Astrocyte (in vitro differentiated cells and primary cell): ENCODE measurements around the gene GOLGA6C.

Experiments used
- EZH2 ChIP-seq: IDR thresholded peaks from 2 replicates; pipeline ENCODE4 v1.6.1; 2012; ENCODE audit warnings: mild to moderate bottlenecking, low read length, inconsistent platforms; ENCODE audit not compliant: insufficient read depth
- TF ChIP-seq, protein P1 (sequence below): IDR thresholded peaks from 2 replicates; pipeline ENCODE4 v1.5.1; 2011; ENCODE audit warnings: low read depth, mild to moderate bottlenecking, inconsistent platforms, low read length, moderate library complexity; ENCODE audit not compliant: insufficient read depth

DNA sequence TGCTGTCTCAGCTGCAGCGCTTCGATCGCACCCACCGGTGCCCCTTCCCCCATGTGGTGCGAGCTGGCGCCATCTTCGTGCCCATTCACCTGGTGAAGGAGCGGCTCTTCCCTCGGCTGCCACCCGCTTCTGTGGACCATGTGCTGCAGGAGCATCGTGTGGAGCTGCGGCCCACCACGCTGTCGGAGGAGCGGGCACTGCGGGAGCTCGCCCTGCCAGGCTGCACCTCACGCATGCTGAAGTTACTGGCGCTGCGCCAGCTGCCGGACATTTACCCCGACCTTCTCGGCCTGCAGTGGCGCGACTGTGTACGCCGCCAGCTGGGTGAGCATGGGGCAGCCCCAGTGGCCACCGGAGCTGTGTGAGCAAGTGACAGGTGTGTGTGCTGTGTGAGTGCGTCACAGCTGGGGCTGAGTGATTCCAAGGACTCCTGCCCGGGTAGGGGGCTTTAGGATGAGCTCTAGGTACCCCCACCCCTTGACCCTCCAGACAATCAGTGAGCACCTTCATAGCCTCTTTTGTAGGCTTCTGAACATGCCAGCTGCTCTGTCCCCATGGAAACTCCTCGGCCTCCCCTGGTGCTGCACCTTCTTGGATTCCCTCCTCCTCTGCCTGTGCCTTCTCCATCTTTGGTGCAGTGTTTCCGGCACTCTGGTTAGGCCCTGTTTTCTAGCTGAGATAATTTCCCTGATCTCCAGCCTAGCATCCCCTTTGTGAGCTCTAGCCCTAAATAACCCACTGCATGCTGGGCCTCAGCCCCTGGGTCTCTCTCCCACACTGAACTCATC lies 49.4 kb upstream of the GOLGA6C start:
- TF ChIP-seq, protein P1, sequence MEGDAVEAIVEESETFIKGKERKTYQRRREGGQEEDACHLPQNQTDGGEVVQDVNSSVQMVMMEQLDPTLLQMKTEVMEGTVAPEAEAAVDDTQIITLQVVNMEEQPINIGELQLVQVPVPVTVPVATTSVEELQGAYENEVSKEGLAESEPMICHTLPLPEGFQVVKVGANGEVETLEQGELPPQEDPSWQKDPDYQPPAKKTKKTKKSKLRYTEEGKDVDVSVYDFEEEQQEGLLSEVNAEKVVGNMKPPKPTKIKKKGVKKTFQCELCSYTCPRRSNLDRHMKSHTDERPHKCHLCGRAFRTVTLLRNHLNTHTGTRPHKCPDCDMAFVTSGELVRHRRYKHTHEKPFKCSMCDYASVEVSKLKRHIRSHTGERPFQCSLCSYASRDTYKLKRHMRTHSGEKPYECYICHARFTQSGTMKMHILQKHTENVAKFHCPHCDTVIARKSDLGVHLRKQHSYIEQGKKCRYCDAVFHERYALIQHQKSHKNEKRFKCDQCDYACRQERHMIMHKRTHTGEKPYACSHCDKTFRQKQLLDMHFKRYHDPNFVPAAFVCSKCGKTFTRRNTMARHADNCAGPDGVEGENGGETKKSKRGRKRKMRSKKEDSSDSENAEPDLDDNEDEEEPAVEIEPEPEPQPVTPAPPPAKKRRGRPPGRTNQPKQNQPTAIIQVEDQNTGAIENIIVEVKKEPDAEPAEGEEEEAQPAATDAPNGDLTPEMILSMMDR = no peak
- no peak for TF ChIP-seq EZH2
